Heart left ventricle (tissue), 16 donors: ENCODE data around the gene PARD3. TPM values are rescaled to one million over a fixed set of nuclear protein-coding genes. Genes with fewer than 3 reads are reported as not detected.

Experiments
- ATAC-seq, 4 donors: fragments of 200-7000 bp; cut with Tn5 transposase; one replicate each; pipeline ENCODE4 v1.9.1; 2020 to 2022; ENCODE audit warnings: moderate library complexity in 4 of 4, mild to moderate bottlenecking in 3 of 4, moderate number of reproducible peaks in 1 of 4
- DNase-seq, 5 donors: peaks; one replicate each; pipeline ENCODE4 v3.0.0-alpha.2; 2020
- H3K27ac ChIP-seq, 12 donors: fragments of 200-600 bp; sonication (generic) in 4 of 12; one replicate each; pipeline versions ENCODE4 v1.5.0 to v1.8.0; 2016 to 2022; ENCODE audit warnings: mild to moderate bottlenecking in 2 of 12
- H3K27me3 ChIP-seq, 9 donors: fragments of 200-600 bp; sonication (generic) in 2 of 9; one replicate each; pipeline versions ENCODE4 v1.5.1 to v1.8.0; 2016 to 2022; ENCODE audit warnings: mild to moderate bottlenecking in 3 of 9
- H3K36me3 ChIP-seq, 9 donors: fragments of 200-600 bp; sonication (generic) in 2 of 9; one replicate each; pipeline versions ENCODE4 v1.5.0 to v1.8.0; 2018 to 2022; ENCODE audit warnings: mild to moderate bottlenecking in 2 of 9
- H3K4me1 ChIP-seq, 12 donors: fragments of 200-600 bp; sonication (generic) in 4 of 12; one replicate each; pipeline versions ENCODE4 v1.5.0 to v1.8.0; 2016 to 2022; ENCODE audit warnings: mild to moderate bottlenecking in 3 of 12
- H3K4me3 ChIP-seq, 12 donors: fragments of 200-600 bp; sonication (generic) in 4 of 12; one replicate each; pipeline versions ENCODE4 v1.5.0 to v1.8.0; 2017 to 2022; ENCODE audit warnings: mild to moderate bottlenecking in 9 of 12, moderate library complexity in 4 of 12
- H3K9me3 ChIP-seq, 12 donors: fragments of 200-600 bp; sonication (generic) in 4 of 12; one replicate each; pipeline versions ENCODE4 v1.5.0 to v1.8.0; 2016 to 2022; ENCODE audit warnings: mild to moderate bottlenecking in 1 of 12
- POLR2A ChIP-seq, 2 donors: fragments of 450-650 bp; IDR thresholded peaks; one replicate each; pipeline ENCODE4 v1.6.1; 2017; ENCODE audit warnings: antibody characterized with exemption in 2 of 2, mild to moderate bottlenecking in 2 of 2, moderate library complexity in 2 of 2
- WGBS, 4 donors: extraction: QIAGEN DNeasy Blood & Tissue Kit in 2 of 4; methylation state at CpG; one replicate each; pipeline versions ENCODE4 v1.1.5 to v1.1.7; 2013 to 2018; 5-methylcytosine and 5-hydroxymethylcytosine counted together
- intact Hi-C, 10 donors: fragments of 100-400 bp; cut with DNase I; formaldehyde crosslinking; loops; one replicate each; pipeline versions ENCODE4 v1.11.1 to v1.14.2; 2022
- polyA plus RNA-seq, 2 donors: library from polyadenylated mRNA; stranded (reverse); fragments of 200-250 nt; gene quantifications; one replicate each; pipeline ENCODE4 v1.2.3, GENCODE V29; 2013
- total RNA-seq, 9 donors: library from RNA; depleted of rRNA in 2 of 9; stranded (reverse); fragments of >200 nt in 2 of 9; fragmentation: NEBNext Ultra II Directional in 3 of 9; extraction: Animal tissue kit (Norgen Biotek cat#: 25700) in 3 of 9; gene quantifications; one replicate each; pipeline versions ENCODE4 v1.1.0 to v1.2.4, GENCODE V29; 2016 to 2023
- TF ChIP-seq, protein P1 (sequence below), 12 donors: fragments of 200-600 bp; sonication (generic) in 4 of 12; IDR thresholded peaks; one replicate each; pipeline versions ENCODE4 v1.5.0 to v1.8.0; 2018 to 2022; ENCODE audit warnings: antibody characterized with exemption in 12 of 12, mild to moderate bottlenecking in 5 of 12
- donor health status: ischemic (EF 13 %, LVEDD 7.1; RV severe dilation, severe dysfunction).
- donor health status: healthy with polysubstance abuse.
- donor health status: DM: no; HTN: yes; CAD: no.
- donor health status: DM: no; HTN: no; CAD: no.
- donor health status: ischemic (EF 25% LVEDD 6.9; RV normal size, moderate dysfunction).
- donor health status: ischemic (EF 25% LVEDD 5.7; RV mildly dilated, moderate dysfunction).
- donor health status: healthy.
- donor health status: DM: yes; HTN: yes; CAD: no.
- donor health status: ischemic (EF 35%, LVEDD 5.7; RV mildly dilated, moderate dysfunction).
- donor health status: nonischemic (EF 11% LVEDD 7.7; RV severe dilation, severe dysfunction).
- donor health status: DM: yes; HTN: yes; CAD: no.
- donor health status: PGD.
- donor health status: ischemic (EF 29% LVEDD 5.4; RV normal size, mild dysfunction).
- donor health status: nonischemic (EF 23%, LVEDD 6.1; RV moderate dilation, normal function).

PARD3 gene
- total and polyA plus RNA-seq, 11 donors, result 24.8 to 69.7 (median 33.1) TPM

- H3K27ac ChIP-seq, result no peak overlapping the region
- intact Hi-C loops, result no loop called here
- TF ChIP-seq POLR2A (IDR thresholded peaks at IDR 0.05), result no peak
- TF ChIP-seq, protein P1, sequence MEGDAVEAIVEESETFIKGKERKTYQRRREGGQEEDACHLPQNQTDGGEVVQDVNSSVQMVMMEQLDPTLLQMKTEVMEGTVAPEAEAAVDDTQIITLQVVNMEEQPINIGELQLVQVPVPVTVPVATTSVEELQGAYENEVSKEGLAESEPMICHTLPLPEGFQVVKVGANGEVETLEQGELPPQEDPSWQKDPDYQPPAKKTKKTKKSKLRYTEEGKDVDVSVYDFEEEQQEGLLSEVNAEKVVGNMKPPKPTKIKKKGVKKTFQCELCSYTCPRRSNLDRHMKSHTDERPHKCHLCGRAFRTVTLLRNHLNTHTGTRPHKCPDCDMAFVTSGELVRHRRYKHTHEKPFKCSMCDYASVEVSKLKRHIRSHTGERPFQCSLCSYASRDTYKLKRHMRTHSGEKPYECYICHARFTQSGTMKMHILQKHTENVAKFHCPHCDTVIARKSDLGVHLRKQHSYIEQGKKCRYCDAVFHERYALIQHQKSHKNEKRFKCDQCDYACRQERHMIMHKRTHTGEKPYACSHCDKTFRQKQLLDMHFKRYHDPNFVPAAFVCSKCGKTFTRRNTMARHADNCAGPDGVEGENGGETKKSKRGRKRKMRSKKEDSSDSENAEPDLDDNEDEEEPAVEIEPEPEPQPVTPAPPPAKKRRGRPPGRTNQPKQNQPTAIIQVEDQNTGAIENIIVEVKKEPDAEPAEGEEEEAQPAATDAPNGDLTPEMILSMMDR (IDR thresholded peaks at IDR 0.05), result no peak
- no peak for ATAC-seq
- H3K27me3 ChIP-seq, result no peaks in the 10 kb centered on the region
- peaks cover 0 to 6% (median 0%) of the 10 kb centered on the region in 12 donors for H3K4me1 ChIP-seq
- H3K36me3 ChIP-seq, result no peaks in the 10 kb centered on the region
- no peak overlapping the region for H3K4me3 ChIP-seq
- no peak for DNase-seq
- no peaks in the 10 kb centered on the region for H3K9me3 ChIP-seq
- 94 to 95% (median 94%) methylated on average over 3 of the region's 3 CpGs for WGBS, 4 donors
Measured at GRCh38 chr10:34615770-34616169, 199.3 kb downstream of the PARD3 start.

DNA sequence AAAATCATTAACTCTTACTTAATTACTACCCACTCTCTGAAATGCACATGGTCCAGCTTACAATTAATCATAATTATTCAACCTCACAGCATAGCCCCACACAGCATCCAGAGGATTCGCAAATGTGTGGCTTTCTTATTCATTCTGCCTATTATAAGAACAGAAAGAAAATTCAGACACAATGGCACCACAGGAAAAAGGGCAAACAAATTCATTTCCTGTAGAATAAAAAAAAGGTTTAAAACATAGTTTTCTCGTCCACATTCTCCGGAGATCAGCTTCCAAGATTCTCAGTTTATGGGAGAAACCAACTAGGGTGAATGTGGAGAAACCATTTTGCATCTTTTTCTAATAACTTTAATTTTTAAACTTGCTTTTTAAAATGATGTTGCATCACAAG, 201.6 kb downstream of the PARD3 start:
- Histone ChIP-seq H3K36me3 (no peaks in the 10 kb centered on the region), H3K4me3 (no peak overlapping the region), H3K9me3 (no peaks in the 10 kb centered on the region), H3K27ac (no peak overlapping the region), H3K4me1 (peaks cover 0 to 6% (median 0%) of the 10 kb centered on the region in 12 donors), H3K27me3 (no peaks in the 10 kb centered on the region)
- no peak for TF ChIP-seq POLR2A (IDR thresholded peaks at IDR 0.05)
- TF ChIP-seq, protein P1 (IDR thresholded peaks at IDR 0.05), result no peak
- intact Hi-C loops, result no loop called here
- DNase-seq, result no peak
- WGBS, 4 donors, result 75 to 86% (median 83%) methylated on average over 3 of the region's 3 CpGs
- ATAC-seq, result no peak

GRCh38 chr10:34612938-34613337, 202.2 kb downstream of the PARD3 start:
- Histone ChIP-seq H3K36me3 (no peaks in the 10 kb centered on the region), H3K4me1 (peaks cover 0 to 4% (median 0%) of the 10 kb centered on the region in 12 donors), H3K27ac (no peak overlapping the region), H3K27me3 (no peaks in the 10 kb centered on the region), H3K9me3 (no peaks in the 10 kb centered on the region), H3K4me3 (no peak overlapping the region)
- DNase-seq (no peak), ATAC-seq (no peak)
- intact Hi-C loops, result no loop called here
- TF ChIP-seq POLR2A (IDR thresholded peaks at IDR 0.05), result no peak
- TF ChIP-seq, protein P1 (IDR thresholded peaks at IDR 0.05), result no peak
- WGBS, 4 donors, result 93 to 100% (median 97%) methylated on average over 1 of the region's 1 CpG

GRCh38 chr10:34612446-34612845, 202.7 kb downstream of the PARD3 start:
- Histone ChIP-seq H3K27me3 (no peaks in the 10 kb centered on the region), H3K4me3 (no peak overlapping the region), H3K4me1 (peaks cover 0 to 4% (median 0%) of the 10 kb centered on the region in 12 donors), H3K27ac (no peak overlapping the region), H3K9me3 (no peaks in the 10 kb centered on the region), H3K36me3 (no peaks in the 10 kb centered on the region)
- intact Hi-C loops, result no loop called here
- no peak for DNase-seq
- 94 to 99% (median 97%) methylated on average over 3 of the region's 3 CpGs for WGBS, 4 donors
- no peak for TF ChIP-seq POLR2A (IDR thresholded peaks at IDR 0.05)
- TF ChIP-seq, protein P1 (IDR thresholded peaks at IDR 0.05), result no peak
- ATAC-seq, result no peak
